HG03025 (cell line): ENCODE data around the gene IL22.
A peak's percentile ranks its signal among the peaks of the same experiment; 100 is the strongest.
"Not testable (repeated sequence)": the region's sequence is repeated elsewhere in the genome, so short reads cannot be mapped to it uniquely, and the experiment has no call there.

ENCODE experiments used
- ATAC-seq: cut with Tn5 transposase; IDR thresholded peaks from one replicate; pipeline ENCODE4 v1.9.1; 2021; ENCODE audit warnings: mild to moderate bottlenecking, moderate library complexity; ENCODE audit not compliant: unreplicated experiment, low FRiP score

The IL22 gene

DNA sequence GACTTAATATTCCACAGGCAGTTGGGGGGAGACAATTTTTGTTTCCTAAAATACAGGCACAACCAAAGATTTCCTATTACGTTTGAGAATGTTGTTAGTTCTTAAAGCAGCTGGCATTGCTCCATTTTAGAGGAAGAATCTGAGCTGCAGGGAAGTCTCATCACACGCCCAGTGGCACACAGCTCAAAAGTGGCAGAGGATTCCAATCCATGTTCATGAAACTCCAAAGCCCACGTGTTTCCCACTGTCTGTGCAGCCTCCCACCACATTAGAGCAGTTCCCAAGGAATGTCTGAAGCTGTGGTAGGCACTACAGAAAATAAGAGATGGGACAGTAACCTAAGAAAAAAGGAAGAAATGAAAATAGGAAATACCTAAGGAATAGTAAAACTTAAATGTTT lies 21.7 kb downstream of the IL22 start:
- ATAC-seq: no peak

GRCh38 chr12:68231229-68231628 lies 22.2 kb downstream of the IL22 start:
- ATAC-seq: no peak

GRCh38 chr12:68229956-68230355 lies 23.4 kb downstream of the IL22 start:
- no peak for ATAC-seq

GRCh38 chr12:68227356-68227755 lies 26.0 kb downstream of the IL22 start:
- ATAC-seq: no peak

GRCh38 chr12:68225576-68226476 lies 27.6 kb downstream of the IL22 start, which contains the start of gene IL26:
IL26 (minus strand) TSS chr12:68225810; CDS start chr12:68225756, 54 bp downstream.
- no peak for ATAC-seq

DNA sequence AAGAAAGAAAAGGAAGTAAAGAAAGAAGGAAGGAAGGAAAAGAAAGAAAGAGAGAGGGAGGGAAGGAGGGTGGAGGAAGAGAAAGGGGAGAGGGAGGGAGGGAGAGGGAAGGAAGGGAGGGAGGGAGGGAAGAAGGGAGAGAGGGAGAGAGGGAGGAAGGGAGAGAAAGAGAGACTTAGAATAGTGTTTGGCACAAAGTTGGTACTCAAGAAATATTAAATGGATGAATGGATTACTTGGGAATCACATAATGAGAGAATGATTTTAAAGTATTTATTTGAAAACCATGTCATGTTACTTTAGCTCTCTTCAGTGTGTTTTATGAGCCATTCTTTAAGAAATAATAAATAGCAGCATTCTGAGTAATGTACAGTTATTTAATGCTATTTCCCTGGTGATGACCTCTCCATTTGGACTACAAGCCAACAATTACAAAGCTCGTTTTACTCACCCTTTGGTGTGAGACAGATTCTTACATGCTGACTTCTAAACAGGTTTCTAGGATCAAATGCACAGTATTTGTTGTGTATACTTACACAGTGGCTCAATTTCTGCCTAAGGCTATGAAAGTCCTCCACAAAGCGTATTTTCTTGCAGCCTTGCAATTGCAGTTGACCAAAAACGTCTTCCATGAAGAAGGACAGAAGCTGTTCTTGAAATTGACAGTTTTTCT lies 28.7 kb downstream of the IL22 start:
- no peak for ATAC-seq

DNA sequence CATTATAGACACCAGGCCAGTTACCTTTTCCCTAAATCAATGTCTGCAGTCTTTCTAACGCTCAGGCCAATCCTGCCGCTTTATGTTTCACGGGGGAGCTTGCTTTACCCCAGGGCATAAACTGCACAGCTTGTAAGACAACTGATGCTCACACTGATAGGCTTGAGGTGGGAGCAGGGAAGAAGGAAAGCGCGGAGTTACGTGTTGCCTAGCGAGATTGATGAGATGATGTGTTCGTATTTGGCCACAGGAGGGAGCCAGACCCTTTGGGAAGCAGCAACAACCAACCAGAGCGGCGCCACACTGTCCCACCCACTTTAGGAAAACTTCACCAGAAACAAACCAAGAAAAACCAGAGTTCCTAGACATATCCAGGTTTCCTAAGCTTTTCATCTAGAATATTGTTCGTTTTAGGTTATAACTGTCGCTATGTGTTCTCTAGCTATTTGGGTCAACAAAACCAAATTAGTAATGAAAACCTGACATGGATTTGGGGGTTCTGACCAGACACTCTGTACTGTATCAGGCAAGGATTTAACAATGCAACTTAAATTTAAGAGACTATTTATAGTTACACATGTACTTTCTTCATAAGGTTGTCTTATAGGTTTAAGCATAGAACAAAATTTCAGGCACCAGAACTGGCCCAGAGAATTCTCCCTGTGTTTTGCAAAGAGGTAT lies 30.2 kb downstream of the IL22 start:
- ATAC-seq: peak; percentile 87

- no peak for ATAC-seq
These were observed 31.1 kb downstream of the IL22 start for GRCh38 chr12:68222326-68222725.

- ATAC-seq: no peak
These were observed 31.9 kb downstream of the IL22 start for GRCh38 chr12:68221497-68221896.

DNA sequence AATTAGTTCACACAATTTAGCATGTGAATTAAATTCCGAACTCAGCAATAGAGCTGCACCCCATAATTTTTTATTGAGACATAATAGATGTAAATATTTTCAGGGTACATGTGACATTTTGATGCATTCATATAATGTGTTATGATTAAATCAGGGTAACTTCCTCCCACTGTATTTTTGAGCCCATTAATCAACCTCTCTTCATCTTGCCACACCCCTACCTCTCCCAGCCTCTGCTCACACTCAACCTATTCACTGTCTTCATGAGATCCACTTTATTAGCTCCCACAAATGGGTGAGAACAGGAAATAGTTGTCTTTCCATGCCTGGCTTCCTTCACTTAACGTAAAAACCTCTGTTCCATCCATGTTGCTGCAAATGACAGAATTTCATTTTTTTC lies 42.5 kb downstream of the IL22 start:
- ATAC-seq: no peak

DNA sequence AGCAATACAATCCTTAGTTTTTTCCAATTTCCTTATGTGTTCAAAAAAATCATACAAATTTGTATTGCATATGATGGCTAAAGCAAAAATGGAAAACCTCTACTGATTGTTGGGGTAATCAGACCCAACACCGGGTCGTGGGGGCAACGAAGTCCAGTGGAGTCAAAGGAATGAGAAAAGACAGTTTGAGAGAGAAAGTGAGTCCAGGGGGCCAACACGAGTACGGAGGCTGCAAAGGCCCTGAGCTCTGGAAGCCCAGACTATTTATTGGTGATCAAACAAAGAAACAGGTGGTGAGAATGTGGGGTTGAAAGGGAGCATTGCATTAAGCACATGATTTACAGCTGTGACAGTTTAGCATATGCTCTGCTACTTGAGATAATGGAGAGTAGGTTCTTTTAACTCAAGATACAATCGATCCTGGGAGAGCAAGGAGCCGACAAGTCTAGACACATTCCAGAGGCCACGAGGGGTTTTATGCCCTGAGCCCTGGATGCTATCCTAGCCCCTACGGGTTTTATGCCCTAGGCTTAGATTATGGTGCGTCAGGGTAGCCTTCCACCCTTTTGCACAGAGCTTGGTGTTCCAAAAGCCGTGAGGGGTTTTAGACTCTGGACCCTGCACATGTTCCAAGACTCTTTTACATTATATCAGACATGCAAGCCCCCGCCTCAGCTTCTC lies 44.2 kb downstream of the IL22 start:
- not testable (repeated sequence) for ATAC-seq

DNA sequence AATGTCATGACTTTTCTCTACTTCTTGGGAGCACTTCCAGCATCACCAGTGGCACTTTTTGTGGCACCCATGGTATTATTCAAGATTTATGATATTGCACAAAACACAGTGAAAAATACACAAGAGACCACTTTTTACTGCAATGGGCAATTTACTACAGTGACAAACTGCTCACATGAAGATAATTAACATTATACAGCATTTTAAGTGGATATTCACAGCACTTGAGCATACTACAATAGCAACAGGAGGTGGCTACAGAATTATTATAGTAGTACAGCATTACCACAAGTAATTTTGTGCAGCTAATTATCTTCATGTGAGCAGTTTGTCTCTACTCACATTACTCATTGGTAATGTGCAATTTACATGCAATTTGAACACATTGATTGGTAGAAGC lies 46.1 kb downstream of the IL22 start:
- no peak for ATAC-seq

- no peak for ATAC-seq
These were observed 47.0 kb downstream of the IL22 start for GRCh38 chr12:68206446-68206845.

DNA sequence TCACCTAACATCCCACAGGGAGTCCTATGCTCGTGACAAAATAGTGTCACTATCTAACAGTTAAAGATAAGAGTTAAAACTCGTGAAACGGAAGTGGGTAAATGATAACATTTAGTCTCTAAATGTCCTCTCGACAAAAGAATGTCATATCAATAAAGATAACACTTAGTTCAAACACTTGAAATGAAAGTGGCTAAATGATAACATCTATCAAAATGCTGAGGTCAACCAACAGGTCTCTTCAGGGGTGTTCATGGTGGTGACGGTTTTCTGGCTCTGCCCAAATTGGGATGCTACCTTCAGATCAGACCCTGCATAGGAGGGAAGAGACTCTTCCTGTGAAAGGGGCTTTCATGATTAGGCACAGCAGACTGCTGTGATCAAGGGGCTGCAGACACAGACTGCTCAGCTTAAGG lies 49.9 kb downstream of the IL22 start:
- ATAC-seq: no peak

- ATAC-seq: no peak
These were observed 52.5 kb downstream of the IL22 start for GRCh38 chr12:68200854-68201253.

- no peak for ATAC-seq
These were observed 54.3 kb downstream of the IL22 start for GRCh38 chr12:68199127-68199526.

DNA sequence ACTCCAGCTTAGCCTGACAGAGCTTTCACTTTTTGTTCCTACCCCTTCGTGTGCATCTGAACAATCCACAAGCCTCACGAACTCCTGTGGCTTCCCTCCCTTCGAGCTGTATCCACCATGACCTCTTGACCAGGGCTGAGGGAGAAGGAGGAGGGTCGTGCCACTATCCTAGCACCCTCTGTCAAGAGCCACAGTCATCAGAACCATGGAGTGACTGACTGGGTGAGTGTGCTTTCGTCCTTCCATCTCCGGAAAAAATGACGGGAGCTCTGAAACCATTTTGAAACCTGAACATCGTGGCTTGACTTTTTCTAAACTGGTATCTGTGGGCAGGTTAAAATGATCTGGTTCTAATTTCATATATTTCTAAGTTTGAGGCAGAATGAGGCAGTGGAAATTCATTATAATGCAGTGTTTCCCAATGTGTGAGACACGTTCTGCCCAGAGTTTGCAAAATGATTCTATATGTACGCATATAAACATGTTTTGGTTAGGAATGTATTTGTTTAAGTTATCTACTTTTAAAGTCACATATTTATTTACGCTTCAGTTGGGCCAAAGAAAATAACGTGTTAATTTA lies 54.8 kb downstream of the IL22 start:
- no peak for ATAC-seq
